BJ (cell line): ENCODE measurements around the gene PRKD3. TPM values are rescaled to one million over a fixed set of nuclear protein-coding genes. Genes with fewer than 3 reads are reported as not detected.

Experiments used
- CTCF ChIA-PET: fragments of 350-600 bp; formaldehyde crosslinking; extraction: SDS; loops from one replicate; lab custom pipeline; 2021; ENCODE audit warnings: antibody characterized with exemption, inconsistent platforms; lab: Yijun Ruan, JAX
- POLR2A ChIA-PET: fragments of 300-600 bp; sonication (Branson Sonifier 250); formaldehyde crosslinking; extraction: SDS; loops from one replicate; lab custom pipeline; 2021; ENCODE audit warnings: antibody characterized with exemption; lab: Charles Lee
- DNase-seq: peaks from one replicate; pipeline ENCODE4 v3.0.0-alpha.2; 2011; ENCODE audit warnings: low read depth
- H3K27me3 ChIP-seq: 2 replicates; pipeline ENCODE4 v1.6.0; 2011; ENCODE audit warnings: low read length; ENCODE audit not compliant: control insufficient read depth, insufficient read depth
- H3K36me3 ChIP-seq: 2 replicates; pipeline ENCODE4 v1.5.1; 2011; ENCODE audit warnings: low read length; ENCODE audit not compliant: control insufficient read depth, insufficient read depth
- H3K4me3 ChIP-seq: 2 replicates; pipeline ENCODE4 v1.5.1; 2011; ENCODE audit warnings: low read depth, mild to moderate bottlenecking, control low read depth, low read length
- CTCF ChIP-seq: IDR thresholded peaks from 2 replicates; pipeline ENCODE4 v1.5.1; 2011; ENCODE audit warnings: low read depth, mild to moderate bottlenecking, control low read depth, inconsistent platforms, low read length, moderate library complexity; ENCODE audit not compliant: insufficient read depth
- polyA plus RNA-seq: library from polyadenylated mRNA; depleted of rRNA; stranded (reverse); fragments of >200 nt; gene quantifications from 2 replicates; pipeline ENCODE4 v1.2.3, GENCODE V29; 2011; rRNA removed
- small RNA-seq: library from RNA; depleted of rRNA; stranded (forward); fragments of <200 nt; gene quantifications from one replicate; pipeline ENCODE3, GENCODE V24; 2012; ENCODE audit warnings: low replicate concordance, low read depth; ENCODE audit not compliant: insufficient read length

Gene PRKD3
- polyA plus RNA-seq, 1 experiment, result 12.7 TPM

GRCh38 chr2:37283207-37283606 lies 41.4 kb downstream of the PRKD3 start:
- ChIA-PET POLR2A (no interaction called here), CTCF (interaction anchor here (1.3 kb wide), 1 partner anchor 13 kb away, joined by 3 read pairs; no protein-coding TSS in a partner anchor)
- DNase-seq, result peak; percentile 45
- Histone ChIP-seq H3K4me3 (no peak overlapping the region), H3K36me3 (no peaks in the 10 kb centered on the region), H3K27me3 (no peaks in the 10 kb centered on the region)
- TF ChIP-seq CTCF, result no peak

- H3K36me3 ChIP-seq, result no peaks in the 10 kb centered on the region
- no peak for TF ChIP-seq CTCF
- H3K4me3 ChIP-seq, result no peak overlapping the region
- no peaks in the 10 kb centered on the region for H3K27me3 ChIP-seq
- ChIA-PET CTCF (interaction anchor here (1.3 kb wide), 1 partner anchor 14 kb away, joined by 3 read pairs; no protein-coding TSS in a partner anchor), POLR2A (no interaction called here)
- DNase-seq, result no peak
Measured at GRCh38 chr2:37282746-37283145, 41.9 kb downstream of the PRKD3 start.

- no peaks in the 10 kb centered on the region for H3K27me3 ChIP-seq
- no peak overlapping the region for H3K4me3 ChIP-seq
- no peak for TF ChIP-seq CTCF
- H3K36me3 ChIP-seq, result no peaks in the 10 kb centered on the region
- POLR2A ChIA-PET, result no interaction called here
- CTCF ChIA-PET, result no interaction called here
- DNase-seq, result no peak
Measured at GRCh38 chr2:37281916-37282315, 42.7 kb downstream of the PRKD3 start.

GRCh38 chr2:37276291-37276690 lies 48.3 kb downstream of the PRKD3 start:
- DNase-seq, result no peak
- CTCF ChIA-PET, result no interaction called here
- Histone ChIP-seq H3K4me3 (no peak overlapping the region), H3K27me3 (no peaks in the 10 kb centered on the region), H3K36me3 (no peaks in the 10 kb centered on the region; the same call in 1 of the 2 replicates)
- POLR2A ChIA-PET, result no interaction called here
- no peak for TF ChIP-seq CTCF

Small RNA genes within 50 kb of the gene (small RNA-seq; reads per million reads assigned to genes)
- gene RNU6-939P, result not detected

Other genes starting within 250 kb of the PRKD3 start
- 10.4 and 17.3 TPM in 2 replicates for gene HEATR5B, start 240.5 kb downstream of the PRKD3 start, polyA plus RNA-seq
- 2.0 and 4.0 TPM in 2 replicates for gene GPATCH11, start 240.3 kb downstream of the PRKD3 start, polyA plus RNA-seq
- gene EIF2AK2, start 167.9 kb downstream of the PRKD3 start, polyA plus RNA-seq, result 9.3 and 18.6 TPM in 2 replicates
- gene SULT6B1, start 136.2 kb downstream of the PRKD3 start, polyA plus RNA-seq, result not detected in 2 replicates
- gene CEBPZOS, start 128.3 kb downstream of the PRKD3 start, polyA plus RNA-seq, result 24.6 and 40.0 TPM in 2 replicates
- 3.7 and 9.0 TPM in 2 replicates for gene CEBPZ, start 93.2 kb downstream of the PRKD3 start, polyA plus RNA-seq
- 9.5 and 17.3 TPM in 2 replicates for gene NDUFAF7, start 93.2 kb downstream of the PRKD3 start, polyA plus RNA-seq
- 15.9 and 18.1 TPM in 2 replicates for gene QPCT, start 19.8 kb upstream of the PRKD3 start, polyA plus RNA-seq